ENCODE measurements around the gene DAZAP1.

DAZAP1 gene

GRCh38 chr19:1382250-1382649 lies 25.1 kb upstream of the DAZAP1 start:
- H3K36me3 ChIP-seq = peaks cover 12% of the 10 kb centered on the region
- no peak for DNase-seq
- no peaks in the 10 kb centered on the region for H3K9me3 ChIP-seq
- H3K4me3 ChIP-seq (ENCODE audit: low read depth, low read length) = no peak overlapping the region
- no peaks in the 10 kb centered on the region for H3K4me1 ChIP-seq
- no peaks in the 10 kb centered on the region for H3K27me3 ChIP-seq
- TF ChIP-seq CTCF (IDR thresholded peaks at IDR 0.05; ENCODE audit: low read depth, low read length) = no peak

- H3K9me3 ChIP-seq = no peaks in the 10 kb centered on the region
- no peaks in the 10 kb centered on the region for H3K27me3 ChIP-seq
- TF ChIP-seq CTCF (IDR thresholded peaks at IDR 0.05; ENCODE audit: low read depth, low read length) = no peak
- H3K4me1 ChIP-seq = no peaks in the 10 kb centered on the region
- H3K36me3 ChIP-seq = peaks cover 6% of the 10 kb centered on the region
- no peak for DNase-seq
- H3K4me3 ChIP-seq (ENCODE audit: low read depth, low read length) = no peak overlapping the region
Measured at GRCh38 chr19:1383017-1383311, 24.4 kb upstream of the DAZAP1 start.

GRCh38 chr19:1383312-1384084 lies 23.9 kb upstream of the DAZAP1 start, which contains the start of gene NDUFS7:
NDUFS7 (plus strand) TSS chr19:1383907; CDS start chr19:1383927, 20 bp downstream.
- Histone ChIP-seq H3K27me3 (no peaks in the 10 kb centered on the region), H3K4me3 (ENCODE audit: low read depth, low read length) (peak within 1 kb of the TSS; percentile 78), H3K9me3 (no peaks in the 10 kb centered on the region), H3K4me1 (no peaks in the 10 kb centered on the region), H3K36me3 (peaks cover 11% of the 10 kb centered on the region)
- peak; percentile 16; the same call in 1 of the 2 replicates for TF ChIP-seq CTCF (IDR thresholded peaks at IDR 0.05; ENCODE audit: low read depth, low read length)
- peak; percentile 92 for DNase-seq

- H3K9me3 ChIP-seq = no peaks in the 10 kb centered on the region
- no peaks in the 10 kb centered on the region for H3K4me1 ChIP-seq
- no peaks in the 10 kb centered on the region for H3K27me3 ChIP-seq
- peak overlapping the region; percentile 78 for H3K4me3 ChIP-seq (ENCODE audit: low read depth, low read length)
- DNase-seq = no peak
- peaks cover 17% of the 10 kb centered on the region for H3K36me3 ChIP-seq
- no peak for TF ChIP-seq CTCF (IDR thresholded peaks at IDR 0.05; ENCODE audit: low read depth, low read length)
Measured at GRCh38 chr19:1384085-1384462, 23.3 kb upstream of the DAZAP1 start.

- H3K27me3 ChIP-seq = no peaks in the 10 kb centered on the region
- H3K9me3 ChIP-seq = no peaks in the 10 kb centered on the region
- H3K36me3 ChIP-seq = peaks cover 22% of the 10 kb centered on the region
- peak overlapping the region; percentile 78 for H3K4me3 ChIP-seq (ENCODE audit: low read depth, low read length)
- no peak for TF ChIP-seq CTCF (IDR thresholded peaks at IDR 0.05; ENCODE audit: low read depth, low read length)
- H3K4me1 ChIP-seq = no peaks in the 10 kb centered on the region
- no peak for DNase-seq
Measured at GRCh38 chr19:1384478-1385110, 22.8 kb upstream of the DAZAP1 start.

- Histone ChIP-seq H3K27me3 (no peaks in the 10 kb centered on the region), H3K36me3 (peaks cover 31% of the 10 kb centered on the region), H3K4me1 (no peaks in the 10 kb centered on the region), H3K9me3 (no peaks in the 10 kb centered on the region), H3K4me3 (ENCODE audit: low read depth, low read length) (no peak overlapping the region)
- no peak for TF ChIP-seq CTCF (IDR thresholded peaks at IDR 0.05; ENCODE audit: low read depth, low read length)
- no peak for DNase-seq
Measured at GRCh38 chr19:1385816-1386215, 21.6 kb upstream of the DAZAP1 start.

All from BE2C (cell line).